HG03159 (cell line): ENCODE results near the gene GLS.
A peak's percentile ranks its signal among the peaks of the same experiment; 100 is the strongest.
"Not testable (repeated sequence)": the region's sequence is repeated elsewhere in the genome, so short reads cannot be mapped to it uniquely, and the experiment has no call there.

Experiments
- ATAC-seq: cut with Tn5 transposase; IDR thresholded peaks from one replicate; pipeline ENCODE4 v1.9.1; 2021; ENCODE audit warnings: mild to moderate bottlenecking, moderate library complexity; ENCODE audit not compliant: unreplicated experiment

Gene GLS

DNA sequence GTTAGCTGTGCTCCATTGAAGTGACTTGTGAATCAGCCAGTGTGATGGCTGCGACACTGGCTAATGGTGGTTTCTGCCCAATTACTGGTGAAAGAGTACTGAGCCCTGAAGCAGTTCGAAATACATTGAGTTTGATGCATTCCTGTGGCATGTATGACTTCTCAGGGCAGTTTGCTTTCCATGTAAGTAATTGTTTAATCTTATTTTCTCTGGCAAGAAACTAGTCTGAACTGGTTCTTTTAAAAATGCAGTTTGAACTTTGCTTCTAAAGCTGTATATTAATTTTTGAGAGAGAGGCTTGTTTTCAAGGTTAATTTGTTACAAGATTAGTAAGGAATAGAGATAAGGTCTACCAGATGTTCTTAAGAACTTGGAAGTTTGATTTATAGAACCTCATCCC lies 46.7 kb downstream of the GLS start:
- ATAC-seq, result no peak

DNA sequence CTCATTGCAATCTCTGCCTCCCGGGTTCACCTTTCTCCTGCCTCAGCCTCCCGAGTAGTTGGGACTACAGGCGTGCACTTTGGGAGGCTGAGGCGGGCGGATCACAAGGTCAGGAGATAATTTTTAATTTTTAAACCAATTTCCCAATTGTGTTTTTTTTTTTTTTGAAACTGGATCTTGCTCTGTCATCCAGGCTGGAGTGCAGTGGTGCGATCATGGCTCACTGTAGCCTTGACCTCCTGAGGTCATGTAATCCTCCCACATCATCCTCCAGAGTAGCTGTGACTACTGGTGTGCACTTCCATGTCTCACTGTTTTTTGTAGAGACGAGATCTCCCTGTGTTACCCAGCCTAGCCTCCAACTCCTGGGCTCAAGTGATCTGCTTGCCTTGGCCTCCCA lies 49.3 kb downstream of the GLS start:
- ATAC-seq, result no peak

DNA sequence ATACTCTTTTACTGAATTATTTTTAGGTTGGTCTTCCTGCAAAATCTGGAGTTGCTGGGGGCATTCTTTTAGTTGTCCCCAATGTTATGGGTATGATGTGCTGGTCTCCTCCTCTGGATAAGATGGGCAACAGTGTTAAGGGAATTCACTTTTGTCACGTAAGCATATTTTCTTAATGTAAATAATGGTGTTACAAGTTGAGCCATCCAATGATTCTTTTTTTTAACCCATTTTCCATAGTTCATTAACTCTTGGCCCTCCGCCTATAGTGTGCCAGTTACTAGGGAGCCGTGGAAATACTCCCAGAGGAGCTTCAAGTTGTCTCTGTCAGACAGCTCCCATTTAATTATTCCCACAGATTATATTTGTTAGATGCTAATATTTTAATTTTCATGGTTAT lies 49.8 kb downstream of the GLS start:
- no peak for ATAC-seq

DNA sequence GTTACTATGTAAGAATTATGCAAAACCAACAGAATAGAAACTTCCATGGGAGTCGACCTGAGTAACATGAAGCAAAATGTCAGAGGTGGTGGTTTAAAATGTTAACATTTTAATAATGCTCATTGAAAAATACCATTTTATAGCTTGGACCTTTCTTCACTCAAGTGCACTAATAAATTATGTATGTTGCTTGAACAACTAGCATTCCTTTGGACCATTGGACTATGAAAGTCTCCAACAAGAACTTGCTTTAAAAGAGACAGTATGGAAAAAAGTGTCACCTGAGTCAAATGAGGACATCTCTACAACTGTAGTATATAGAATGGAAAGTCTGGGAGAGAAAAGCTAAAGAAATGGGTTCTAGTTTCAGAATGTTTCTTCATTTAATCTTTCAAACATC lies 51.9 kb downstream of the GLS start:
- ATAC-seq, result no peak

DNA sequence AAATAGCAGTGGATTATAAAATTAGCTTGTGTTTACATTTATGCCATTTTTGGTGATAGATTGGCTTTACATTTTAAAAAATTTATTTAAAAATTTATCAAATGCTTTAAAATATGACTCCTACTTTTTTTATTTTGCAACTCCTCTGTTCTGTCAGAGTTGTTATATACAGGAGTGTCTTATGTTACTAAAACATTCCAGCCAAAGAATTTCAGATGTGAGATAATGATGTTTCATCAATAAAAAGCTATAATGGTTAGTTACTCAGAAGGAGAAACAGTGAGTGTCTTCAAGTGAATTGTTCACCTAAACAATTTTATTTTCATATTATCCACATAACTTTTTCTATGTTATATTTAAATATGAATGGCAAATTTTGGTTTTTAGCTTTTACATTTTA lies 52.7 kb downstream of the GLS start:
- no peak for ATAC-seq

DNA sequence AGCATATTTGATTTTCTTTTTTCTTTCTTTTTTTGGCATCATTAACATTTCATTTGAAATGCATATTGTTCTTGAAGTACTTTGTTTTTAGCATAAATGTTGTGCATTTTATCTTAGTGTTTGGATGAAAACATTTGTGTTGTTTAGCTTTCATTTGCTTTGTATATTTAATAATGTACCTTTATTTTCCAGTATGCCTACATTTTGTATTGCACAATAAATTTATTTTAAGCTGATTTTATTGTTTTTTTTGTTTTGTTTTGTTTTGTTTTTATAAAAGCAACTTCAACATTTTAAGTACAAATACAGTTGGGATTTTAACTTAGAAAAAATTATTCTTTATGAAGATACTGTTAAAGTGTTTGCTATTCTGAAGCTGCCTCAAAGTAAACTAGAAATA lies 54.4 kb downstream of the GLS start:
- no peak for ATAC-seq

DNA sequence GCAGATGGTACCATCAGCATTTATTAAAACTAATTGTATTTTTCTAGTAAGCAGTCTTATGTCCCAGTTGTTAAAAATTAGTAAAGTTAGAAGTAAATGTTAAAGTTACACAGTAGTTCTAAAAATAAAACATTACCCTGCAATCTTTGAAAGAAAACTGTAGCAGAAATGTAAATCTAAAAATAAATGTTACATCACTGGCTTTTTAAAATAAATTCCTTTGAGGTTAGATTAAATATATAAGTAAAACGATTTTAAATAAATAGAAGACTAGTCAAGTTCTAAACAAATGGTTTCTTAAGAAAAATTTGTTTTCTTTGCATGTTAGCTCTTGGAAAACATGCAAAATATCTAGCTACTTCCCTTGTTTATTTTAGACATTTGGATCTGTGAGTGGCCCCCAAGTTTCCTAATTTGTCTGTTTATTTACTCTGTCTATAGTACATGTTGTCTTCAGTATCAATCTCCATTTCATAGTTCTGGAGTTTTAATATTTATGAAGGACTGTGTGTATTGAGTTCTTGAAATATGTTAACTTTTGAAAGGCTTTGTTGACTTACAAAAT lies 58.2 kb downstream of the GLS start:
- no peak for ATAC-seq

DNA sequence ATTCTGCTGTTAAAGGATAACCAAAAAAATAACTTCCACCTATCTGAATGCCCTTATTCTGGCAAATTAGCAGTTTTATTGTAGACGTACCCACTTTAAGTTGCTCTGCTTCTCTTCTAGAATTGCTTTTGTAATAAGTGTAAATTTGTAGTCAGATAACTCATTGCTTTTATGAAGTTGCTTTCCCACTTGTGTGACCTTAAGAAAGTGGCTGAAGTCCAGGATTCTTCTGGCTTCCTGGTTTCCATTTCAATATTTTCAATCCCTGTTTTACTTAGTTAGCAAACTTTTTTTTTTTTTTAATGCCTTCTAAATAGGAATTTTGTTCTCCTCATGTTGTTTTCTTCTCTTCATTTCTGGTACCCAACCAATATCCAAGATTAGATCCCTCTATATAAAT lies 59.8 kb downstream of the GLS start:
- ATAC-seq, result no peak

DNA sequence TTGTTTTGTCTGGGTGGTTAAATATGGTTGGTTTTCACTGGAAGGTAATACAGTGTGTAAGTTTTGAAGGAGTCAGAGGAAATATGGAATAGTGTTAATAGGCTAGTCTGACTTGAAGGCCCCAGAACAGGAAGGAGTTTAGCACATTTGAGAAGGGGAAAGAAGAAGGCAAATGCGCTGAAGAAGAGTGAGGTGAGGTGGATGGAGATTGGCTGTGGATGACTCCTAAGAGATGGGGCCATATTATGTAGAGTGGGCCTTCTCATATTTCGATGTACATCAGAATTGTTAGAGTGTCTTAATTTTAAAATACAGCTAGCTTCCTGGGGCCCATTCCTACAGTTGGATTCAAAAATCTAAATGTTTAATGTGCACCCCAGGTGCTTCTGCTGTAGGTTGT lies 61.0 kb downstream of the GLS start:
- no peak for ATAC-seq

DNA sequence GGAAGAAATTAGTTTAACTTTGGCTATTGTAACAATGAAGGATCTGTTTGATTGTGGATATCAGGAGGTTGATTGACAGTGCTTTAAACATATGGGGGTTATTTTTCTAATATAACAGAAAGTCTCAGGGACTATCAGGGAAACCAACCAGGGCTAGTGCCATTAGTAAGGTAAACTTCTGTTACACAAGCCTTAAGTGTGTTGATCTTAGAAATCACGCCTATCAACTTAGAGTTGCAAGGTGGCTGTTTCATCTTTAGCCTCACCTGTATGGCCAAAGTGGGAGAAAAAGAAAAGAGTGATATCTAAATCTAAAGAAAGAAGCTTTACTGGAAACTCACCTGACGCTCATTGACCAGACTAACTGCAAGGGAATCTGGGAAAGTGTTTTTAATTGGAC lies 62.1 kb downstream of the GLS start:
- no peak for ATAC-seq

DNA sequence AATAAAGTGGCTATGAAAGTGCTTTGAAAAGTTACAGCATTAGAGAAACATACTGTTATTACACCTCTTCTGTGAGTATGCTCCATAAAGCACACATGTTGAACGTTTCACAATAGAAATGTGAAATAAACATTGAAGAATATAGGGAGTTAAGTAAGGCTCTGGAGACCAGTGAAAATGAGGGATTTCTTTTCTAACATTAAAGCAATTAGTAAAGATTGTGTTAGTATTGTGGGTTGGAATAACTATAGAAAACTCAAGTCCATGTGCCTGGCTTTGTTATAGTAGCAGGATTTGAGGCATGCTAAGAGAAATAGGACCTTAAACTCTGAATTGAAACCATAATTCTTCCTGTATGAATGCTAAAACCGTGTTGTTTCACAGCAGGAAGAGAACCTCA lies 63.1 kb downstream of the GLS start:
- no peak for ATAC-seq

DNA sequence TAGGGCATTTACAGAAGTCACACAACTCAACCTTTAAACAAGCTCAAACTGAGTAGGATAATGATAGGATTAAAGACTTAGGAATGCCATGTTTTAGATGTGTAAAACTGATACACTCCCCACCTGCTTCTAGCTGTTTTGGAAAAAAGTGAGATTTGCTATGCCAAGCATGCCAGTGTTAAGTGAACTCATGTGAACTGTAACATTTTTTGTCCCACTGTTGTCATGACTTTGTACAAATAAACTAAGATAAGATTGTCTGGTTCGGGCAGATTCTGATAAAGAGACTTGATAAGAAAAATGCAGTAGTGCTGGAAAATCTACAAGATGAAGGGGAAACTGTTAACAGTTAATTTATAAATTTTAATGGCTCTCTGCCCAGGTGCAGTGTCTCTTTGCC lies 66.5 kb downstream of the GLS start:
- no peak for ATAC-seq

DNA sequence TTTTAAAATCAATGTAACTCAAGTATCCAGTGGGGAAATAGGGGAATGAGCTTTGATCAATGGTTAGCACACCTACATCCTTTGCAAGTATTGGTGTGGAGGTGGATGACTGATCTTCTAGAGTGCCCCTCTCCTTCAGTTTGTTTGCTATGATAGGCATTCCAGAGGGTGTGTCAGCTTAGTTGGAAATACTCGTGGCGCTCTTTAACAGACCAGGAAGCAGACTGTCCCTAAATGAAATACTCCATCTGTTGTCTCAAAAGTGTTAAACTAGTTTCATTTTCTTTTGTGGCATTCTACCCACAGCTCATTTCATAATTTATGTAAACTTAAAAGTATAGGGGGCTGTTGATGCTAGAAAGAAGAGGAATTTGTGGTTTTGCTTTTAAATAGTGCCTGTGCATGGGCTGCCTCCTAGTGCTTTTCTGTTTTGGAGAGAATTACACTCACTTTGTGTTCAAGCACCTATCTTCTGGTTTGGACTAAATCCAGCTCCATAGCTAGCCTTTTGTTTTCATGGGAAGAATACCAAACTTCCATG lies 67.2 kb downstream of the GLS start:
- ATAC-seq, result peak; percentile 61

DNA sequence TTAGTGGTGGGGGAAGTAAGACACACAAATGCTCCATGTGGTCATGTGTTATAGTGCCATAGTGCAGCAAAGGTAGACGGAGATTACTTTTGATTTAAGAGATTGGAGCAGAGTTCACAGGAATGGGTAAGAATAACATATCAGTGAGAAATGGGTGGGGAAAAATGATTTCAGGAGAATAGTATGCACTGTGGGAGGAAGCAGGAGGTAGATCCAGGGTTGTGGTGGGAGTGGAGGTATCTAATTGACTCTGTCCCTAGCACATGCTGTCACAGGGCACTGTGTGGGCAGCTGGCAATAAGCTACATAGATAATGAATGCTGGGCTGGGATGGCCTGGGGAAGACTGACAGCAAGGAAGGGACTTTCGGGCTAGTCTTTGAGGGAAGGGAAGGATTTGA lies 68.0 kb downstream of the GLS start:
- ATAC-seq, result no peak

DNA sequence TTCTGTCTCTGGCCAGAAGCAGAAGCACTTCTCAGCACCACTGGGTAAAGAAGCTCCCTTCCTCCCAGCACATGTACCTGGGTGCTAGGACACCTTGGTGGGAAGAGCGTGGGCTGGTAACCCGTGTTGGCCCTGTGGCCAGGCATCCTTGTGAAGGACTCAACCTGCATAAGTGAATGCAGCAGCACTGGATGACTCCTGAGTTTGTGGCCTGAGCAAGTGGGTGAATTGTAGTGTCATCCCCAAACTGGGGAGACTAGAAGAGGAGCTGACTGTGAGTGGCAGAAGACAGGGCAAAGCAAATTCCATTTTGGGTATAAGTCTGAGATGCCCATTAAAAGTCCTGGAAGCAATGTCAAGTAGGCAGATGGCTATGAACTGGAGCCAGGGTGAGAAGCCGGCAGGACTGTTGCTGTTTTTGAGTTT lies 70.0 kb downstream of the GLS start:
- no peak for ATAC-seq

DNA sequence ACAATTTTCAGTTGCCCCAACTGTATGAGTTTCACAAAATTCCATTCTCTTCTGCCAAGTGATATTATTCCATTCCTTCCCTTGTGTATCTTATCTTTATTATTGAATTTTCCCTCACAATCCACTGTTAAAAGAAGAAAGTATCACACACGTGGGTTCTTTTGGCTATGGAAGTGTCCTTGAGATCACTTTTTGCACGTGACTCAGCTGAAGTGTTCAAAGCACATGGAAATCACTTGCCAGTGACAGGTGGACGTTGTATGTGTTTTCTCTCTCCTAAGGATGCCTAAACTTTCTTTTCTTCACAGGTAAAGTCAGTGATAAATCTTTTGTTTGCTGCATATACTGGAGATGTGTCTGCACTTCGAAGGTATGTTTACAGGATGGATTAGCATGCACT lies 72.6 kb downstream of the GLS start:
- ATAC-seq, result no peak

DNA sequence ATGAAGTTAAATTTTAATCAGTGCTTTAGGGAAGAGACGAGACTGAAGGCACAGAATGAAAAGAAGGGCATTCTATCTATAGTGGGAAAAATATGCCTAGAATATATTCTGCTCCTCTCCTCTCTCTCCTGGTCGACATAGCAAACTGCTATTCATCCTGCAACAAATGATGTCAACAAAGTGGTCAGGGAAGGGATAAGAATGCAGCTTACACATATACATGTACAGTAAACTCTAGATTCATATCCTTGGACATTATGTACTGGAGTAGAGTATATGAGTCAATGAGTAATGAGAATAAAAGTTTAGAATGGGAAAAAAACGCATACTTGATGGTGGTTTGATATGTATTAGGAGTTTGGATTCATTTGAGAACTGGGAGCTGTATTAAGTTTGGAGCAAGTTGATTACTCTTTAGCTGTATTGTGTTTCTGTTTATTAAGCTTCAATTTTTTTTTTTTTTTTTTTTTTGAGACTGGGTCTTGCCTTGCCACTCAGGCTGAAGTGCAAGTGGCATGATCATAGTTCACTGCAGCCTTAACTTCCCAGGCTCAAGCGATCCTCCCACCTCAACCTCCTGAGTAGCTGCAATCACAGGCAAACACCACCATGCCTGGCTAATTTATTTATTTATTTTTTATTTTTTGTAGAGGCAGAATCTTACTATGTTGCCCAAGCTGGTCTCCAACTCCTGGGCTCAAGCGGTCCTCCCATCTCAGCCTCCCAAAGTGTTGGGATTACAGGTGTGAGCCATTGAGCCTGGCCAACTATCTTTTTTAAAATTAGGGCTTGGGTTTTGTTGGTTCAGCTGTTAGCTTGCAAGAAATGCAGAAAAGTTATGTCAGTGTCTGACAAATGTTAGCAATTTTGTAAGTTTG lies 79.5 kb downstream of the GLS start:
- no peak for ATAC-seq

DNA sequence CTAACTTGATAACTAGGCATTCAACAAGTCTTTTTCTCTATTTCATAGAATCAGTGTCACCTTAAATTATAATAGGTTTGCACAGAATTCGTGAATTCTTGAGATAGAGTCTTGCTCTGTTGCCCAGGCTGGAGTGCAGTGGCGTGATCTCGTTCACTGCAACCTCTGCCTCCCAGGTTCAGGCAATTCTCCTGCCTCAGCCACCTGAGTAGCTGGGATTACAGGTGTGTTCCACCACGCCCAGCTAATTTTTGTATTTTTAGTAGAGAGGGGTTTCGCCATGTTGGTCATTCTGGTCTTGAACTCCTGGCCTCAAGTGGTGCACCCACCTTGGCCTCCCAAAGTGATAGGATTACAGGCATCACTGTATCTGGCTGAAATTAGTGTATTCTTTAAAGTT lies 80.5 kb downstream of the GLS start:
- ATAC-seq, result not testable (repeated sequence)

DNA sequence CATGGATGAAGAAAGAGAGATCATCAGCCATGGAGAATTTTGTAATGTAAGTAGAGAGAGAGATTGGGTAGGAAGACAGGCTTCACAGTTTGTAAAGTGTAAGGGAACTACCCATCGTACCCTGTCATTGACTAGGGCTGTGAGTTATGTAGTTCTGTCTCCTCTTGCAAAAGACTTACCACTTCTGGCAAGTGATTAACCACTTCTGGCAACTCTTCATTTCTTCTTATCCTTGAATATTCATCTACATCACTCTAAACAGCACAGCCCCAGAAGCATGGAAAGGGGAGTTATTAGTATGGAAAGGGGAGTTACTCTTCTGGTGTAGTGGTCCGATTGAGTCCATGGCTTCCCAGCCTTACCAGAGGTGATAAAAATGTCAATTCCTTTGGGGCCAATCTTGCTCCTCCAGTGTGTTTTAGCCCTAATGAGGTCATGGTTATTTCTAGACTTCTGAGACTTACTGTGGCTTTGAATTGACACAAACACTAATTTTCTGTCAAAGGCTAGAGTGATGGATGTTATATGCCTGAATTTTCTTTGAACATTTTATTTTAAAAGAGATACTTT lies 81.4 kb downstream of the GLS start:
- no peak for ATAC-seq

DNA sequence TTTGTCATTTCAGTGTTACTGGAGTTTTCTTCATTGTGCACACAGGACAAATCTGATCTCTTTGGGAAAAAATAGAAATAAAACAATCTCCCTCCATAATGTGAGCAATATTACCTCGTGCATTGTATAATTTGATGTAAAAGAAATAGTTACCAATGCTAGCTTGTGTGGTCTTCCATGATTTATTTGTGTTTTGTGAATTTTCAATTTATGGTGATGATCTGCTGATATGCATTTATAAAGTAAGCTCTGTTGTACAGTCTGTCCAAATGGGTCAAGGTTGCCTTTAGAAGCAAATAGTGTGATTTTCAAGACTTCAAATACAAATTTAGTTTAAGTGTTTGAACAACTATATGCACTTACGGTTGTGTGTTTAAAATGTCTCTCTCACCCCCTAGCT lies 82.5 kb downstream of the GLS start:
- ATAC-seq, result no peak

DNA sequence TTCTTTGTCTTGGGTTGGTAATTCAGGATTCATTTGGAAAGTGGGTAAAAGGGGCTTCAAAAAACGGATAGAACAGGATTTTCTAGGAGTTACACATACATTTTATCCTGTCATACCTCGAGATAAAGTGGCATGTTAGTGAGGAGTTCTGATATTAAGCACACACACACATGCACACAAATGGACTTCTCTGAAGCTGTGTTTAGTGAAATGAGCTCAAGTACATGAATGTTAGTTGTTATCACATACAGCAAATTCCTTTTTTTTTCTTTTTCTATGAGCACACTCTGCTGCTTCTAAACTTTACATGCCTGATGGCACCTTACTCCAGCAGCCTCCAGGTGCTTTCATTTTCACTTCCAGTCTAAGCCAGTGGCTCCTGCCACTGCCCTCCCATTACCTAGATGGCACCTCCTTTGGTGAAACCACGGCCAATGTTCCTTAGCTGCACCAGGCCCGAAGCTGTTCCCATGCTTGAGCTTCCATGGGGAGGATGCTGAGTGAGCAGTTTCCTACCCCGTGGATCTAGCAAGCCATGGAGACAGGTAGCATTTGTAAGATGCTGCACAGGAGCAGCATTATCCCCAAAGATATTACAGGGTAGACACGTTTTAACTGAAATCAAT lies 83.7 kb downstream of the GLS start:
- no peak for ATAC-seq
